Dermis microvascular lymphatic vessel endothelial cell (primary cell): Measurements from ENCODE around the gene NAA38. TPM values are rescaled to one million over a fixed set of nuclear protein-coding genes. Genes with fewer than 3 reads are reported as not detected.

Experiments used
- DNase-seq, 2 donors: peaks; one replicate each; pipeline versions ENCODE4 v3.0.0 to v3.0.0-alpha.2; 2010; ENCODE audit warnings: low read depth in 2 of 2
- total RNA-seq: library from RNA; depleted of rRNA; stranded (reverse); fragments of >200 nt; gene quantifications from 2 replicates; pipeline ENCODE4 v1.2.1, GENCODE V29; 2014

Gene NAA38
- total RNA-seq, 1 donor from 2014 or later = 171 TPM

DNA sequence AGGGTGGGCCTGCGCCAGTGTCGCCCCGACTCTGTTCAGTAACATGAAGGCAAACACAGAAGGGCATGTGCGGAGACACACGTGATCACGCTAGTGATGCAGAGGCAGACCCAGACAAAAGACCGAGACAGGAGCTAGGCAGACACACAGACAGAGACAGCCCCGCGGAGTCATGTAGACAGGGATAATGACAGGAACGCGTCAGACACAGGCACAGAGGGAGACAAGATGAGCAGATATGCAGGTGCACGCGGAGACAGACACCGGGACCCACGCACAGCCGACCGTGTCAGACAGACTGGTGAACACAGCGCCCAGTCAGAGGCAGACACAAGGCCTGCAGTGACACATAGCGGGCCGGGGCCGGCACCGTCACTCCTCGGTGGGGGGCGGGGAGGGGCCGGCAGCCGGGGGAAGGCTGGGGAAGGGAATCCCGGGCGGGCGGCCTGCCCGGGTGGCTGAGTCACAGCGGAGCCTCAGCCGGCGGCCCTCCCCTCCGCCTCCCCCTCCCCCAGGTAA lies 15.9 kb downstream of the NAA38 start:
- DNase-seq = peak; percentile 78 to 96

DNA sequence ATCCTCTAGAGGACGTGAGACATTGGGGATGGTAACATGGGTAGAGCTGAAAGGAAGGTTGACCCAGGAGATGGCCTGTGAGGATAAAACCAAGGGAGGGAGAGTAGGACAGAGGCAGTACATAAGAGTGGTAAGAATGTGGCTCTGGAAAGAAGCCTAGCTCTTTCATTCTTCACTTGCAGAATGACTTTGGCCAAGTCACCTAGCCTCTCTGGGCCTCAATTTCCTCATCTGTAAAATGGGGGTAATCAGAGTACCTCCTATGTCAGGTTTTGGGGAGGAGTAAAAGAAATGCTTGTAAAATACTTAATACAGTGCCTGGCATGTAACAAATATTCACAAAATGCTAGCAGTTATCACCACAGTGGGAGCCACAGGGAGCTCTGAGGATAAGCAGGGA lies 16.5 kb downstream of the NAA38 start:
- DNase-seq = no peak

DNA sequence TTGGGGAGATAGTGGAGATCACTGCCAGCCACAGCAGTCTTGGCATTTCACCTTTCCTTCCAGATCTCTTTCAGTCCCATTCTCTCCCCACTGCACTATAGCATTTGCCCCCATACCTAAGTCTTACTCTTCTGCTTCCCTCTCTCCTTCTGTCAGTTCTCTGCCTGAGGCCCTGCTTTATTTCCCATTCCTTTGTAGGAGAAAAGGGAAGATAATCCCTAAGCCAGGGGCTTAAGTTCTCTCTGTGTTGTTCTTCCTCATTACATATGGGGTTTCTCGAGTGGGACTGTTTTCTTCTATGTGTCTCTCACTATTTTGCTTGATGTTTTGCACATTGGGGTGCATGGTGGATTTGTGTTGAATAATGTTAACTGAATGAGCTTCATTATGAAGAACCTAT lies 16.9 kb downstream of the NAA38 start:
- no peak for DNase-seq

DNA sequence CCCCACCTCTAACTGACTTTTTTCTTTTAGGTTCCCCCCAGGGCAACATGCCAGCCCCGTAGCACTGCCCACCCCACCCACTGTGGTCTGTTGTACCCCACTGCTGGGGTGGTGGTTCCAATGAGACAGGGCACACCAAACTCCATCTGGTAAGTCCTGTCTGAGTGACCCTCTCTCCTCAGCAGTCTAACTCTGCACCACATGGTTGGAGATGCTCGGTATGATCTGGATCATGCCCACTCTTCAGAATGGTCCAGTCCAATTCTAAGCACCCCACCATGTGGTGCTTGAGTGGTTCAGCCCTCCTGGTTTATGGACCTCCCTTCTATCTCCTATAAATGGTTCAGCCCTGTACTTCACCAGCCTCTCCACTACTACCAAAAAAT lies 17.5 kb downstream of the NAA38 start:
- DNase-seq = no peak

DNA sequence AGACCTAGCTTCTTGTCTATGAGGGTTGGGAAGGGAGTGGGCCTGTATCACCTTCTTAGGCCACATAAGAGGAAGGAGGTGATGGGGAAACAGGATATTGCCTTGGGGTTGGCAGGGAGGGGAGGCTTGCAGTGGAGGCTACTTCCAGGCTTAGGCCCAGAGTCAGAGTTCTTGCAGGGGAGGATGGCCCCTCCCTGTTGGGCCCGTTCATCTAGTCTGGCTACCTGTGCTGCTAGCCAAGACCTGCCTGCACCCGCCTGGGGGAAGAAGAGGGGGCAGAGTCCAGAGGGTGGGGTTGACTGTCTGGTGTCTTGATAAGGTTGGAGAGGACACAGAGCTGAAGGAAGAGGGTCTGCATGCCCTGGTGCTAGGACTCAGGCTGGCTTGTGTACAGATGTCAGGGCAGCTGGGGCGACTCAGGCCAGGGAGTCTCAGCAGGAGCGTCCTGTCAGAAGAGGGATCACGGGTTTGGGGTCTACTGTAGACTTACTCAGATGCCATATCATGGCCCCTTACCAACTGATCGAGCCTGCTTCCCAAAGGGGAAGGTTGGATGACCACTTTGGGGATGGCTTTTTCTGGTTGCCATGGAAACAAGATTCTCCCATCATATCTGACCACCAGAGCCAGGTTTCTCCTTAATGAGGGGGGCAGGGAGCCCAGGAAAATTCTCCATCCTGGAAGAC lies 18.0 kb downstream of the NAA38 start:
- DNase-seq = no peak

DNA sequence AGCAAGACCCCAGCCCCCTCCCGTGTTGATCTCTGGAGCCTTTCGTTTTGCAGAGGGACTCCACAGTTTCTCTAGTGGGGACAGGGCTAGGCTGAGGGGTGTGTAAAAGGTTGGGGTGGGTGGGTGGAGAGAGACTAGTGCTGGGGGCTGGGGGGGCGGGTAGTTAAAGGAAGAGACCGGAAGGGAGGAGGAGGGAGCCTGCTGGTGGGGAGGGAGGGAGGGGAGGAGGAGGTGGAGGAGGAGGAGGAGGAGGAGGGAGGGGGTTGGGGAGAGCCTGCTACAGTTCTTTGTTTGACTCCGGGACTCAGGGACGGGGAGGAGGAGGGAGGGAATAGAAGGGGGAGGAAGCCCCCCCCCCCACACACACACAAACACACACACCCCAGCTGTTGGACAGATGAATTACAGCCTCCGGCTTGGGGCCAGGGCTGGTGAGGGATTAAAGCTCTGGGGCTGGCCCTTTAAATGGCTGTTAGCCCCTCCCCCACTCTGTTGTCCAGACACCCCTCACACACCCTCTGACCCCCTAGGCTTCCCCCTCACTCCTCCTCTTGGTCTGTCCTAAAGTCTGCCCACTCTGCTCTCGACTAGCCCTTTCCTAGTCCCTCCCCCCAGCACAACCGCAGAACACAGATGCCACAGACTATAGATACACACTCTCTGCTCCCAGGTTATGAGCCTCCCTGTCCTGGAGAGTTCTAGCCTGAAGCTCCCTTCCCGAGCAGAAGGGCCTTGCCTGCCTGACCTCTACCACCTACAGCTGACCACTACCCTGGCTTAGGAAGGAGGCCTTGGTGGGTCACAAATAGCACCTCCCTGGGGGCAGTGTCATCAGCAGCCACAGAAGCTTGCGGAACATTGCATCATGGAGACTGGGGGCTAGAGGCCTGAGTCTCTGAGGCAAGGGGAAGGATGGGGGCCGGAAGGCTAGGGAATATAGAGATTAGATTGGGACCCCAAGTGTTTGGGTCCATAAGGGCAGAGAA lies 19.0 kb downstream of the NAA38 start:
- DNase-seq = peak in 1 of 2 donors; percentile 16

DNA sequence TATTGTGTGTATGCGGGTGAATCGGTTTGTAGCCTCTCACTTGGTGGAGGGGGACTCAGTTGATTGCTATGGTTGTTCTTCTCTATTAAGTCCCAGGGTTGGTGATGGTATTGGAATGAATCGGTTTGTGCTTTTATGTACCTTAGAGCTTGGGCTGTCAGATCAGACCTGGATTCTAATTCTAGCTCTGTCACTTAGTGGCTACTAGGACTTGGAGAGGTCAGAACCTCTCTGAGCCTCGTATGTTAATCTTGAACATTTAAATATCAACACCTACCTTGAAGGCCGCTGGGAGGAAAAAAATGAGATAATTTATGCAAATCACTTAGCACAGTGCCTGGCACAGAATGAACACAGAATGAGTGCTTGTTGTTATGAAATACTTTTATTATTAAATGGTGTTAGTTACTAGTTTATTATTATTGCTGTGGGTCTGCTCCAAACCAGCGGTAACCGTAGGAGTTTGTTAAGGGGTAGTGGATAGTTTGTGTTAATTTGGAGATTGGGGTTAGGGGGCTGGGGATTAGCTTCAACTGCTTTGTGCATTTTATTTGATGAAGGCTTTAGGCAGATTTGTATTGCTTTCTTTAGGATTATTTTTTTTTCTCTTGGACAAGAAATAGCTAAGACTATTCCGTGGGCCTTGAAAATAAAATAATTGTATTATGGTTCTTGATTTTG lies 19.8 kb downstream of the NAA38 start:
- no peak for DNase-seq

DNA sequence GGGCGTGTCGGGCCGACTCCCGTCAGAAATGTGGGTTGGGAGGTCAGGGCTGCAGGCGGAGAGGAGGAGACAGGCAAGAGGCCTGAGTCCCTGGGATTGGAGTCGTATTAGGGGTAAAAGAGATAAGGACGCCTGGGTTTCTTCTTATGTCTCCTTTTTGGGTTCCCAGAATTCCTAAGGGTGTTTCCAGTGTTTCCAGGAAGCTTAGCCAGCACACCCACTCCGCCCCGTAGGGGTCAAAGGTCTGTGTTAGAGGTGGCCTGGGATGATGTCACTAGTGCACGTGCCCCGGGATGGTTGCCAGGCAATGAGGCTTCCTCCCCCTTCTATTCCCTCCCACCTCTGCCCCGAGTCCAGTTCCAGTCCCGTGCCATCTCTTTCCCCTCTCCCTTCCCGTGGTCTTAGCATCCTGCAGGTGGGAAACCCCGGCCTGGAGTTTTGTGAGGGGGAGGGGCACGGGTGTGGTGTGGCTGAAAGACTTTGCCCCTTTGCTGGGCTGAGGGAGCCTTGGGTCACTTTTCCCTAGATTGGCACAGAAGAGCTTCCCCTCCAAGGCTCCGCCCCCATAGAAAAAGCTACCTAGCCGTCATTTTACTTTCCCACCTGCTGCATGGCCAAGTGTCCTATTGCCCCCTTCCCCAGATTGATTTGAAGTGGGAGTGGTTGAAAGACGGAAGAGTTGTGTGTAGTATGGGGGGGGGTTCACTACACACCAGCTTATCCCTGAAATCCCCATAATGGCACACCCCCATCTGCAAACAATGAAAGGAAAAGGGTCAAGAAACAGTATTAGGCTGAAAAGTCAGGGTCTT lies 20.6 kb downstream of the NAA38 start:
- peak; percentile 89 to 97 for DNase-seq

DNA sequence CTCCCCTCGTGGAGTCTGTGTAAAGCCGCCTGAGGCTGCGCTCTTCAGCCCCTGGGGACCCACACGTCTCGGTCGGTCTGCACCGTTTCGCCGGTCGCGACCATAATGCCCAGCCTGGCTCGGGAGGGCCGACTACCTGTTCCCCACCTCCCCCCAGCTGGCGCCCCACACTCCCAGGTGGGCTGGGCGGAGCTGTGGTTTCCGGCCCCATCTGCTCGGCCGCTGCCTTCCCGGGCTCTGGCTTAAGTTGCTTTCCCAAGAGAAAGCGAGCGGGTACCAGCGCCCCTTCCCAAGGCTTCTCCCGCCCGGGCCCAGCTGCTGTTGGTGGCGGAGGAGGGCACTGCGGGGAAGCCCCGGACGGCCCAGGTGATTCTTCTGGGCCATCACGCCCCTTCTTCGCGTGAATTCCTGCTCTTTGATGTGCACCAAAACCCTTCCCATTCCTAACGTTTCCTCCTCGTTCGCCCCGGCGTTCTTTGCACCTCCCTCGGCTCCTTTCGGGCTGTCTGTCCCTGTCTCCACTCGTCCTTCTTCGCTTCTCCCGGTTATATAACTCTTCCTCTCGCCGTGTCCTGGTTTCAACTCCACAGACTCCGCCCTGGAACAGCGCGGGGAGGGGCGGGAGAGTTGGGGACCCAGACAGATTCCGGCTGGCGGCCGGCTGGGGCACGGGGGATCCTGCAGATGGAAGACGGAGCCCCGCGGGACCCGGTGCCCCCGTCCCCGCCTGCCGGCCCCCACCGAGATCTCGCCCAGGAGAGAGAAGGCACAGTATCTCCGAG lies 21.4 kb downstream of the NAA38 start:
- DNase-seq = peak in 1 of 2 donors; percentile 43

DNA sequence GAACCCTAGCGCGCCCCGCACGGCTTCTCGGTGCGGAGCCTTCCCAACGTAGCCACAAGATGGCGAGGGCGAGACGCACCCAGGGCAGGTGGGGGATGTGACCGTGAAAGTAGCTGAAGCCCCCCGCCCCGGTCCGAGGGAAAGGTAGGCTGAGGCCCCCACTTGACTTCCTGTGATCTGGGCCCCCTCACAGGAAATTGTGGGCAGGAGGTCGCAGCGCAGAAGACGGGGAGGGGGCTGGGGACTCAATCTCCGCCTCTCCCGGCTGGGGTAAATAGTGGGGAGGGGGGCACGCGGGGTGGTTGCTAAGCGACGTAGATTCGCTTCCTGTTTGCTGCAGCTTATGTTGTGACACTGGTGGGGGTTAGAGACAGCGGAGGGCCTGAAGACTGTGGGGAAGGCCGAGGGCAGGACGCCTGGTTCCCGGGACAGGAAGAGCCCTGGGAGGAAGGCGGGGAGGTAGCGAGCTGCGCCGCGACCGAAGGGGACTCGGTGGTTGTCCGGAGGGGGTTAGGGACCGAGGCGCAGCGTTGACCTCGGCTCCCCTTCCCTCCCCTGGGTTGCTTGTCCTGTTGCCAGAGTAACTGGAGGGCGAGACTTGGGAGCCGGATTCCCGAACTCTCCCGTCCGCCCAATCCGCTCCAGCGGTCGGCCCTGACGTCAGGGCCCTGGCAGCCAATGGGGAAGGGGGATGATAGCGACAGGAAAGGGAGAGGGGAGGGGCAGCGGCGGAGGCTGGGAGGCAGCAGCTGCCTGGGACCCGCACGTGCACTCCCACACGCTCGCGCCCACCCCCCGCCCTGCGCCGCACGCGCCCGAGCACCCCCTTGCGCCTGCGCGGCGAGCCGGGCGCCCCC lies 22.2 kb downstream of the NAA38 start:
- peak; percentile 97 to 99 for DNase-seq

DNA sequence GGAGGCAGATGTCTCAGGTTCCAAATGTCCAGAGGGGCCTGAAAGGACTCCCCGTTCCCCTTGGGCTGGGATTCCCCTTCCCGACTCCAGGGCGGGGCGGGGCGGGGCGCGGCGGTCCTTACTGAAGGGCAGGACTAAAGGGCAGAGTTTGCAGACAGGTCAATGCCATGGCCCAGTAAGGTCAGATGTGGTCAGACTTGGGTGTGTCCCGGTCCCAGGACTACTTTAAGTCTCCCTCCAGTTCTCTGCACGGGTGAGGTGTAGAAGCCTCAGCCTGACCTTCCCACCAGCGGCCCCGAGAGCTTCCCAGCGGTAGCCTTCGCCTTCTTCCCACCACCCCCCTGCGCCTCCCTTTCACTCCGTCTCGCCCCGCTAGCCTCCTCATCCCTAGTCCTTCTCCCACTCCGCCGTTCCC lies 22.8 kb downstream of the NAA38 start:
- peak in 1 of 2 donors; percentile 40 for DNase-seq

DNA sequence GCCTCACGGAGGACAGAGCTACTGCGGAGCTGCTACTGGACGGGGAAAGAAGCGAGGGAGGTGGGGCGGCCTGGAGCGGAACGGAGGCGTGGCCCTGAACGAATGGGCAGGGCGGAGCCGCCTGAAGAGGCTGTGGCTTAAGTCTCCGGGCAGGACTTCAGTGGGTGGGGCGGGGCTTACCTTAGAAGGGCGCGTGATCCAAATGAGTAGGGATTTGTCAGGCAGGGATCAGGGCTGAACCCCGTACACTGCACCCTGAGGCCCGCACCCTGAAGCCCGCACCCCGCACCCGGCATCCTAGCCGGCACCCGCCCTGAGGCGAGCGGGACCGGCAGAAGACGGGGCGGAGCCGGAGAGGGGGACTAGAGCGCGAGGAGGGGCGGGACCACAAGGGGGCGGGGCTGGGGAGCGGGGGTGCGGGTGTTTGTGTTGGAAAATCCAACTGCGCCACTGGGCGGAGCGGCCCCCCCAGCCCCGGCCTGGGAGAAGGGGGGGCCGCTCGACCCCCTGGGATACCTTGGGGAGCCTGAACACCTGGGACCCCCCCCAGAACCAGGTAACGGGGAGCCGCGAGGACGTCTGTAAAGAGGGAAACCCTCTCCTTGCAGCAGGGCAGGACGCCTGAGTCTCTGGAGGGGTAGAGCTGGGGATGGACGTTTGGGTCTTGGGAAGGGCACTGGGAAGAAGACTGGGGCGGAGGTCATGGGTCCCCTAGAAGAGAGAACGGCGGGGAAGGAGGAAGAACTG lies 23.4 kb downstream of the NAA38 start, which contains the start of gene KDM6B:
KDM6B (plus strand) TSS at position 423 of the 747 bp plus-strand sequence. CDS start 11,338 bp downstream, outside the sequence.
- DNase-seq = peak; percentile 75 to 92

DNA sequence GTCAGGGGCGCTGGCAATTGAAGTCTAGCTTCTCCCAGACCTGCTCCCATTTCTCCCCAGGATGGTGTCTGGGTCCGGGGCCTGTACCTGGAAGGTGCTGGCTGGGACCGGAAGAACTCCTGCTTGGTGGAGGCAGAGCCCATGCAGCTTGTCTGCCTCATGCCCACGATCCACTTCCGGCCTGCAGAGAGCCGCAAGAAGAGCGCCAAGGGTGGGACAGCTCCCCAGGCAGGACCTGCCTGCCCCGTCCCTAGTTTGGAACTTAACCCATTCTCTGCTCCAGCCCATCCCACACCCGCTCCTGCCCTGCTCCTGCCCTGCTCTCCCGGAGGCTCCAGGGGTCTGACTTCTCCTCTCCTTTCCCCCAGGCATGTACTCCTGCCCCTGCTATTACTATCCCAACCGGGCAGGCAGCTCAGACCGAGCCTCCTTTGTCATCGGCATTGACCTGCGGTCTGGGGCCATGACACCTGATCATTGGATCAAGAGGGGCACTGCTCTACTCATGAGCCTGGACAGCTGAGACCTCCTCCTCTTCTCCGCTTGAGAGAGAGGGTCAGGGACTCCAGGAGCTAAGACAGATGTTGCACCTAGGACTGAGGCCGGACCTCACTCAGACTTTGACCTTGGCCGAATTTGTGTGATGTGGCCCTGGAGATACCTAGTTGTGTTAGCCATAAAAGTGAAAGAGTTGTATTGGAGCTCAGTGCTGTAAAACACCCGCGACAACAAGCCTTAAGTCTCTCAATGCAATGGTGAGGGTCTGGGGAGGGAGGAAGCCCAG lies 24.2 kb downstream of the NAA38 start:
- DNase-seq = no peak

DNA sequence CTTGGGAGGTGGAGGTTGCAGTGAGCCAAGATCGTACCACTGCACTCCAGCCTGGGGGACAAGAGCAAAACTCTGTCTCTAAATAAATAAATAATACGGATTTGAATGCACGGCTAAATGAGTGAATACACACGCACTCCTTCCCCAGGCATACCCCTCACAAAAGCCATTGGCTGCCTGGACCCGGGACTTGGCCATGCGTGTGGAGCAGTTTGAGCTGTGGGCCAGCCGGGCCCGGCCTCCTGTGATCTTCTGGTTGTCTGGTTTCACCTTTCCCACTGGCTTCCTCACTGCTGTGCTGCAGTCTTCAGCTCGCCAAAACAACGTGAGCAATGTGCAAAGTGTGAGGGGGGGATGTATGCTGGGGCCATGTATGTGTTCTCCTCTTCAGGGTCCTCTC lies 24.9 kb downstream of the NAA38 start:
- no peak for DNase-seq

DNA sequence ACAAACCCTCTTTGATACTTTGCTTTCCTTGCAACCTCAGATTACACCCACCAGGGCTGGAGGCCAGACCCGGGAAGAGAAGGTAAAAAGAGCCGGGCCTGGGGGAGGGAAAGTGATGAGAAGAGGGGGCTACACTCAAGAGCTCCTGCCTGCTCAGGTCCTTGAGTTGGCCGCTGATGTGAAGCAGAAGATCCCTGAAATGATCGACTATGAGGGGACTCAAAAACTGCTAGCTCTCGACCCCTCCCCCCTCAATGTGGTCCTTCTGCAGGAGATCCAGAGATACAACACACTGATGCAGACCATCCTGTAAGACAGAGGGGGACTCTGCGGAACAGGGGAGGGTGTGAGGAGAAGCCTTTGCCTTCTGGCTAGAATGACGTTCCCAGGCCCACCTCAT lies 26.1 kb downstream of the NAA38 start:
- DNase-seq = no peak

DNA sequence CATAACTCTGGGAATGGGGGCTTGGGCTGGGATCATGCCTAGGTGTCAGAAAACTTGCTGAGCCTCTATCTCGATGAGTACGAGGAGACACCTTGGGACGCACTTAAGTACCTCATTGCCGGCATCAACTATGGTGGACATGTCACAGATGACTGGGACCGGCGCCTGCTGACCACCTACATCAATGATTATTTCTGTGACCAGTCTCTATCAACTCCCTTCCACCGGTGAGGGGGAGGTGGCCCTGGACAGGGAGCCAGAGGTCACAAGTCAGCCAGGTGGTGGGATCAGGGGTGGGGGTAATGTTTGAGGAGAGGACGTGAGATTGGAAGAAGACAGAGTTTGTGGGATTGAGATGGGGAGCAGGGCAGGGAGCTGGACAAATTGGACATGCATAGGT lies 26.7 kb downstream of the NAA38 start:
- no peak for DNase-seq

DNA sequence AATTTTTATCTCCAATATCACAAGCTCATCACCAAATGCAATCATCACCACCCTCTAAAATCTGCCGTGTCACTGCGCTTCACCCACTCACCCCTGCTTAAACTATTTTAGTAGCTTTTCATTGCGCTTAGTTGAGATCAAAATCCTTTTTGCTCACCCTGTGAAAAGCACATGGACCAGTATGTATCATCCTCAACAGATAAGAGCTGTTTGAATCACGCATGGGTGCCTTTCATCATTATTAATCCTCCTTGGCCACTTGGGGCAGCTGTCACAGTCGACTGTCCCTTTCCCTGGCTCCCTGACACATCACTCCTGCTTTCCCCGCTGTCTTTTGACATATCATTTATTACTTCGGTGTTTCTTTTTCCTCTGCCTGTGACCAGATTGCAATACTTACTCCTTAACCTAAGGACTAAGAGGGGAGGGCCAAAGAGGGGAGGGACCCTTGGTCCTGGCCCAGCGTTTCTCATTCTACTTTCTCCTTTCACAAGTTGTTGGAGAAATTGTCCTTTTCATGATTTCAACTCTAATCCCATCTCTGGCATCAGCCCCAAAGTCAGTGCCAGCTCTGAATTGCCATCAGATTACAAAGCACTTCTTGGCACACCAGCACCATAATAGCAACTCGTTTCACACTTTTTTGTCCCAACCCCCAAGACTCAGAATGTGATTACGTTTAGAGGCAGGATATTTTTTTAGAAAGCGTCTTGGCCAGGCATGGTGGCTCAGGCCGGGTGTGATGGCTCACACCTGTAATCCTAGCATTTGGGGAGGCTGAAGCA lies 32.0 kb downstream of the NAA38 start:
- DNase-seq = no peak
